Naive thymus-derived CD8-positive, alpha-beta T cell (primary cell): Measurements from ENCODE around the gene C4orf50. TPM values are rescaled to one million over a fixed set of nuclear protein-coding genes. Genes with fewer than 3 reads are reported as not detected.

ENCODE experiments used
- ATAC-seq, 2 donors: fragments of 150-1000 bp; cut with Tn5 transposase in 1 of 2; sonication (Bioruptor Pico), chemical (Tn5 transposase) in 1 of 2; 1 replicate in 1 of 2; 2 replicates in 1 of 2; pipeline ENCODE4 v1.10.0; 2021; ENCODE audit warnings: mild to moderate bottlenecking in 2 of 2, moderate library complexity in 2 of 2
- POLR2A ChIA-PET: fragments of 350-600 bp; sonication (Branson Sonifier 250); formaldehyde crosslinking; loops from one replicate; lab custom pipeline; 2021; ENCODE audit warnings: antibody characterized with exemption; lab: Charles Lee
- DNase-seq, 10 donors: peaks; one replicate each; pipeline versions ENCODE4 v3.0.0 to v3.0.0-alpha.2; 2020 to 2022
- H3K27ac Mint-ChIP-seq, 10 donors: one replicate each; pipeline ENCODE4 v1.8.0; 2020 to 2022; ENCODE audit warnings: mild to moderate bottlenecking in 10 of 10, mixed read lengths in 10 of 10, moderate library complexity in 4 of 10, inconsistent platforms in 1 of 10
- H3K27me3 Mint-ChIP-seq, 5 donors: one replicate each; pipeline ENCODE4 v1.8.0; 2021 to 2022; ENCODE audit warnings: mixed read lengths in 5 of 5
- H3K36me3 Mint-ChIP-seq, 3 donors: one replicate each; pipeline ENCODE4 v1.8.0; 2020 to 2022; ENCODE audit warnings: mixed read lengths in 3 of 3, mild to moderate bottlenecking in 2 of 3, inconsistent platforms in 1 of 3
- H3K4me1 Mint-ChIP-seq, 4 donors: one replicate each; pipeline ENCODE4 v1.8.0; 2021 to 2022; ENCODE audit warnings: mixed read lengths in 4 of 4
- H3K4me3 Mint-ChIP-seq, 10 donors: one replicate each; pipeline ENCODE4 v1.8.0; 2020 to 2022; ENCODE audit warnings: mild to moderate bottlenecking in 10 of 10, mixed read lengths in 10 of 10, moderate library complexity in 6 of 10, inconsistent platforms in 1 of 10
- H3K9me3 Mint-ChIP-seq, 9 donors: one replicate each; pipeline ENCODE4 v1.8.0; 2020 to 2022; ENCODE audit warnings: mixed read lengths in 9 of 9, mild to moderate bottlenecking in 3 of 9, inconsistent platforms in 1 of 9, moderate library complexity in 1 of 9
- polyA plus RNA-seq, 3 donors: library from polyadenylated mRNA; unstranded; fragments of 300-500 nt; fragmentation: Illumina TruSeq; gene quantifications; one replicate each; pipeline ENCODE4 v1.2.3, GENCODE V29; 2021
- total RNA-seq, 8 experiments: library from RNA in 2 of 8; stranded (reverse) in 2 of 8; gene quantifications; one replicate each; pipeline ENCODE4 v1.2.3 and lab custom pipeline; 2021 to 2026

The C4orf50 gene
- total and polyA plus RNA-seq, 5 experiments from 2014 or later, result not detected

DNA sequence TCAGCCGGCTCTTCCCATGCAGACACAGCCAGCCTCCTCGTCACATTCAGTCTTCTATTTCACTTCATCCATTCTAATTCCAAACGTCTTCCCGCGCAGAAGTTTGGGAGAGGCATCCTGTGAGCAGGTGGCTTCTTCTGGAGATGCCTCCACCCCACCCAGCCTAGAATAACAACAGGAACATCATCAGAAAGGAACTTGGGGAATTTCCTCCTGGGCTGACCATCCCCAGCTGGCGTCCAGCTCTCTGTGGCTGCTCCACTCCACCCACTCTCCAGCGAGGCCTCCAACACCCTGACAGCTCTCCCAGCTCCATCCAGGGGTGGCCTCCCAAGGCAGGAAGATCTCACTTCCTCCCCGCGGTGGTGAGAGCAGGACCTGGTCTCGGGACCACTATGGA lies 5.5 kb upstream of the C4orf50 start:
- peaks cover 3 to 15% (median 15%) of the 10 kb centered on the region in 5 donors for H3K27me3 Mint-ChIP-seq
- POLR2A ChIA-PET, result no interaction called here
- H3K4me1 Mint-ChIP-seq, result peaks cover 0 to 2% (median 0%) of the 10 kb centered on the region in 4 donors
- no peaks in the 10 kb centered on the region for H3K36me3 Mint-ChIP-seq
- no peak overlapping the region for H3K4me3 Mint-ChIP-seq
- H3K27ac Mint-ChIP-seq, result no peak overlapping the region
- no peaks in the 10 kb centered on the region for H3K9me3 Mint-ChIP-seq
- ATAC-seq, result no peak
- DNase-seq, result no peak

DNA sequence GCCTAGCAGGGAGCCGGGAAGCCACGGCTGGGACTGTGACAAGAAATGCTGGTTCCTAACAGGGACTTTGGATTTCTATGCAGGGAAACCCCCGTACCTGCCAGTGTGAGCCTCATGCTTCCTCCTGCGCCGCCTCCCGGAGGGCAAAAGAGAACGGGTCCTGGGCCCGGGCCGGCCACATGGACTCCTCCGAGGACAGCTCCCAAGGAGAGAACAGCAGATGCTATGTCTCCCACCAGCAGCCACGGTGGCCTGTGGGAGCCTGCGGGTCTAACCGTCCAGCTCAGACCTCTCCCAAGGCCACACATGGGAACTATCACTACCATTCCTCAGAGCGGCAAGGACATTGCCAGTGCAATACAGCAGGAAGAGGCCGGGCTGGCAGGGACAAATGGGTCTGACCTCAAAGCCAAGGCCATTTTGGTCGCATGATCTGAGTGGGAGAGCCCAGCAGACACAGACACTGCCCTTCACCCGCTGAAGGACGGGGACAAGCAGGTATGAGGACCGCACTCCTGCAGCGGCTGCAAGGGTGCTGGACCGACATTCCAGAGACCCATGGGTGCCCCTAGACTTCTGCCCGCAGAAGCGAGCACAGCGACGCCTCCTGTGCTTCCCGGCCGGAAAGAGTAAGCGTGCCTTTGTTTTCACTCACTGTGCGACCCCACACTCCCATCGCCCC lies 4.5 kb upstream of the C4orf50 start:
- DNase-seq, result no peak
- ATAC-seq, result no peak
- no peaks in the 10 kb centered on the region for H3K36me3 Mint-ChIP-seq
- no peaks in the 10 kb centered on the region for H3K9me3 Mint-ChIP-seq
- POLR2A ChIA-PET, result no interaction called here
- H3K27me3 Mint-ChIP-seq, result peaks cover 3 to 19% (median 15%) of the 10 kb centered on the region in 5 donors
- no peak overlapping the region for H3K27ac Mint-ChIP-seq
- no peak overlapping the region for H3K4me3 Mint-ChIP-seq
- H3K4me1 Mint-ChIP-seq, result peaks cover 0 to 2% (median 0%) of the 10 kb centered on the region in 4 donors

DNA sequence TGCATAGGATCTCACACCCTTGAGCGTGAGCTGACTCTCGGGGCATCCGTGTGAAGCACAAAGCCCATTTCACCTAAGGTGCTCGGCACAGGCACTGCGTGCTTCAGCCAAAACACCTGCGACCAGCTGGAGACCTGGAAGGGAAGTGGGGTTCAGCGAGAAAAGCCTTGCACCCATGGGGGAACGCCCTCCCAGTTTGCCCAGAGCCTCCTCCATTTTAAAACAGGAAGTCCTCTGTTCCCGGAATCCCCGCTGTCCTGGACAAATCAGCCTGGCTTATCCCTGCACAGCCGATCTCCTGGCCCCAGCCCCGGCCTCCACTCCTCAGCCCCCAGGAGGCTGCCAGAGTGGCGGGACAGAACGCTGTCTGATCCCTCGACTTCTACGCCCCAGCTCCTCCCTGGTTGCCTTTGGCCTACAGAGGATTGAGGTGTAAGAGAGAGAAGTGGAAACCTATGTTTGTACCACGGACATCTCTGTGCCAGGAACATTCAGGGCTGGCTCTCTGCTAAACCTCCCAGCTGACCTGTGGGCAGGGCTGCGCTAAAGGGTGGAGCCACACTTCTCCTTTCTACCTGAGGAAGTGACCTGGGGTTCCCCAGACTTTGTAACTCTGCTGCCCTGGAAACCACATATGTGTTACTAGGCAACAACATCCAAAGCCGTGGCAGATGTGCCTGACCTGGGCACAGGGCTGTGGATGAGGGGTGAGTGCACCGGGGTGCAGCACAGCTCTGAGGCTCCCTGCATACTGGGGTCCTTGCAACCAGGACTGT lies 3.8 kb upstream of the C4orf50 start:
- no peaks in the 10 kb centered on the region for H3K9me3 Mint-ChIP-seq

DNA sequence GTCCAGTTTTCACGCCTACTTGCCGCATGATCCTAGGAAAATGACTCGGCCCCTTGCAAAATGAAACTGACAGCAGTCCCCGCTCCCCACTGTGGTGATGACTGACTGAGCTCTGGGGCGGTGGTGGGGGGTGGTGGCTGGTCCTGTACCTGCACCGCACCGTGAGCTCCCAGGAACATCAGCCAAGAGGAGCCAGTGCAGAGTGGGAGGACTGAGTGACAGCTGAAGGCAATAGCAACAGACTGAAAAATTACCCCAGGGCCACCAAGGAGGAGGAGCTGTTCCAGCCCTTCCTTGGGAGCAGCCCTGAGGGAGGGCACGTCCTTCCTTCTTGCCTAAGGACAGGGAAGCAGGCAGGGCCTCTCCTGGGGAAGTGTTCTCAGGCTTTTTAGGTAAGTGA lies 2.4 kb upstream of the C4orf50 start:
- Mint-ChIP-seq H3K4me1 (peaks cover 0 to 2% (median 0%) of the 10 kb centered on the region in 4 donors), H3K36me3 (no peaks in the 10 kb centered on the region), H3K9me3 (no peaks in the 10 kb centered on the region), H3K27me3 (peaks cover 3 to 19% (median 14%) of the 10 kb centered on the region in 5 donors), H3K4me3 (no peak overlapping the region), H3K27ac (no peak overlapping the region)
- no peak for ATAC-seq
- POLR2A ChIA-PET, result no interaction called here
- DNase-seq, result no peak

More for the DNA sequence above, 3.8 kb upstream of the C4orf50 start:
- Mint-ChIP-seq H3K4me1 (peaks cover 0 to 2% (median 0%) of the 10 kb centered on the region in 4 donors), H3K27me3 (peaks cover 3 to 19% (median 15%) of the 10 kb centered on the region in 5 donors), H3K27ac (no peak overlapping the region), H3K36me3 (no peaks in the 10 kb centered on the region), H3K4me3 (no peak overlapping the region)
- ATAC-seq (no peak), DNase-seq (no peak)
- POLR2A ChIA-PET, result no interaction called here

DNA sequence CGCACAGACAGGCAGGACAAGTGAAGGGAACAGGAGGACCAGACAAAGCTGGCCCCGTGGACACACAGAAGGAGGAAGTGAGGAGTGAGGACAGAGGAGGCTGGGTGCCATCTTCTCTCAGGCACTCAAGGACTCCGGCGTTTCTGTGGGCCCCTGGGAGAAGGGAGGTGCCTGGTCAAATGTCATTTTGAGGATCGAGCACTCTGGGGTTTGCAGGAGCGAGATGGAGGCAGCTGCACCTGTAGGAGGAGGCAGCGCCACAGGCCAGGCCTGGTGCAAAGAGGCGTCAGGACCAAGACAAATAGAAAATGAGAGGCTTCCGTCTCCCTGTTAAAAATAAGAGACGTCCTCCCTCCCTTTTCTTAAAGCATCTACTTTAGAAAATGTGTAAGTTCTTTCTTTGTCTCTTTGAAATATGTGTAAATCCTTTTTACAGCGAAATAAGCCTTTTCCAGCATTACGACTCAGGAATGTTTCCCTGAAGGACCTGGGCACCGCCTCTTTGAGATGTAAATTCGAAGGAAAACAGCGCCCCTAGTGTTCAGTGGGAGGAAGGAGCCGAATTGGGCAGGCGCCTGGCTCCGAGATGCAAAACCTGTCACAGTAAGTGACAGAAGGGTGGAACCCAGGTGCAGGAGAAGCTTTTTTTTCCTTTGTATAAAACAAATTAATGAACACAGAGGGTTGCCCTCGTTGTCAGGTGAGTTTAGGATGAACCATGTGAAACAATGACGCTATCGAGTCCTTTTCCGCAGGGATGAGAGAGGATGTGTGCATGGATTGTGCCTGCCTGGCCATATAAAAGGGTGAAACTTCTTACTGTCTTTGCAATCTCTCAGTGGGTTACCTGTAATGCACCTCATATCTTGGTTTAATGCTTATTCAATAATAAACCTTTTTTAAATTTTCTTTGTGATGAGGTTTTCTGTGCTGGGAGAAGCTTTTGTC lies 1.4 kb upstream of the C4orf50 start:
- DNase-seq (peak in 2 of 10 donors; percentile 6), ATAC-seq (no peak)
- POLR2A ChIA-PET, result no interaction called here
- Mint-ChIP-seq H3K9me3 (no peaks in the 10 kb centered on the region), H3K4me1 (peaks cover 0 to 2% (median 0%) of the 10 kb centered on the region in 4 donors), H3K27ac (no peak overlapping the region), H3K36me3 (no peaks in the 10 kb centered on the region), H3K4me3 (no peak overlapping the region), H3K27me3 (peaks cover 3 to 19% (median 14%) of the 10 kb centered on the region in 5 donors)

DNA sequence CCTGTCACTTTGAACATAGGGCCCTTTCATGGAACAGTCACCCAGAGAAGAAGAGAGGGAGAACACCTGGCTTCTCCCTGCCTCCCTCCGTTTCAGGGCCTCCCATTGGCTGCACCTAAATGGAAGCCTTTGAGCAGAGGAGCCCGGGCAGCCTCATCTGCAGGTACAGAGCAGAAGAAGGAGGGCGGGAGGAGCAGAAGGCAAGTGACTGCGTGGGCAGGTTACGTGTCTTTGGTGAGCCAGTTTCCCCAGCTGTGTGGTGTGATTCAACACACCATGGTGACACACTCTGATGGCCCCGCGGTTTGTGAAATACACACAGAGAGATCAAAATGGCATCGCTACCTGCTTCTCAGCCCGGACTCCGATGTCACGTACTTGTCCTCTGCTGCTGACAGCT lies 431 bp downstream of the C4orf50 start:
- POLR2A ChIA-PET, result no interaction called here
- Mint-ChIP-seq H3K4me3 (no peak overlapping the region), H3K27ac (no peak overlapping the region), H3K4me1 (peaks cover 0 to 2% (median 0%) of the 10 kb centered on the region in 4 donors), H3K27me3 (peaks cover 3 to 14% (median 12%) of the 10 kb centered on the region in 5 donors), H3K9me3 (no peaks in the 10 kb centered on the region), H3K36me3 (no peaks in the 10 kb centered on the region)
- ATAC-seq (no peak), DNase-seq (no peak)

DNA sequence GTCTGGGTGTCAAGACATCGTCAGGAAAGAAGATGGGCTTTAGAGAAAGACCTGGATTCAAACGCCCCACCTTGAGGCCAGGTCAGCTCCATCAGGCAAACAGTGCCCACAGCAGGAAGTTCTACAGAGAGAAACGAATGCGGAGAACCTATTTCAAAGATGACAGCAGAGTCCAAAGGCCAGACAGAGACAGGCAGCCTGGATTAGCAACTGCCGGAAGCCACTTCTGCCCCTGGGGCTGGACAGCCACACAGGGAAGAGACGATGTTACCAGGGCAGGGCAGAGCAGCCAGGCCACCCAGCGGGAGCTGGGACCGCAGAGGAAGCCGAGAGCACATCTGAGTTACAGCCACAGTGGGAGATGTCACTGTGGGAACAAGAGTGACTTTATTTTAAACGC lies 1.2 kb downstream of the C4orf50 start:
- H3K27me3 Mint-ChIP-seq, result peaks cover 3 to 14% (median 12%) of the 10 kb centered on the region in 5 donors
- ATAC-seq (no peak), DNase-seq (no peak)
- H3K27ac Mint-ChIP-seq, result no peak overlapping the region
- no peaks in the 10 kb centered on the region for H3K9me3 Mint-ChIP-seq
- H3K4me1 Mint-ChIP-seq, result peaks cover 0 to 2% (median 0%) of the 10 kb centered on the region in 4 donors
- H3K36me3 Mint-ChIP-seq, result no peaks in the 10 kb centered on the region
- H3K4me3 Mint-ChIP-seq, result no peak overlapping the region
- POLR2A ChIA-PET, result no interaction called here

DNA sequence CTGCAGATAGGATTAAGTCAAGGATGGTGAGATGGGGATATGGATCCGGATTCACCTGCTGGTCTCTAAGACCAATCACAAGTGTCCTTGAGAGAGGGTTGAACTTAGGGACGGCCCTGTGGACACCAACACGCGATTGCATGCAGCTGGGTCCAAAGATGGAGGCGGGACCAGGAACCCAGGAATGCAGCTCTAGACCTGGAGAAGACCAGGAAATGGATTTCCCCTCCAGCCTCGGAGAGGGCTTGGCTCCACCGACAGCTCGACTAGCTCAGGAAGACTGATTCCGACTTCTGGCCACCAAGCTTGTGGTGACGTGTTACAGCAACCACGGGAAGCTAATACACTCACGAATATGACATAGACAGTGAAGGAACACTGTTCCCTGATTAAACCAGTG lies 4.7 kb downstream of the C4orf50 start:
- H3K4me1 Mint-ChIP-seq, result peaks cover 0 to 9% (median 7%) of the 10 kb centered on the region in 4 donors
- POLR2A ChIA-PET, result no interaction called here
- peaks cover 0 to 2% (median 0%) of the 10 kb centered on the region in 9 donors for H3K9me3 Mint-ChIP-seq
- ATAC-seq, result no peak
- H3K27me3 Mint-ChIP-seq, result peaks cover 14 to 34% (median 27%) of the 10 kb centered on the region in 5 donors
- H3K4me3 Mint-ChIP-seq, result no peak overlapping the region
- no peak overlapping the region for H3K27ac Mint-ChIP-seq
- H3K36me3 Mint-ChIP-seq, result no peaks in the 10 kb centered on the region
- DNase-seq, result no peak

DNA sequence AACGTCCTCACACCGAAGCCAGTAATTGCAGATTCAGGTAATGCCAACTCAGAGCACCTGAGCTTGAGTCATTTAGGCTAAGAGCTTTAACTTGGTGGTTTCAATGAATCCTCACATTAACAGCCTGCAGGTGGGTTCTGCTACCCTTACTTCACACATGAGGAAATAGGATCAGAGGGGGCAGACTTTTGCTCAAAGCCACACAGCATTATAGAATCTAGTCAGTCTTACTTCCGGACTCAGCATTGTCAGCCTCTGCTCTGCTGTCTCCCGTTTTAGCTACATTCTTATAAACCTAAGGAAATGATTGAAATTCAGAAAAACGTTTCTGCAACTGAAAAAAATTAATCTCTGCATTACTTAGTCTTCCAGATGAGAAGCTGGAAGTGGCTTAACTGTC lies 6.0 kb downstream of the C4orf50 start:
- peaks cover 14 to 42% (median 29%) of the 10 kb centered on the region in 5 donors for H3K27me3 Mint-ChIP-seq
- H3K36me3 Mint-ChIP-seq, result peaks cover 0 to 2% (median 0%) of the 10 kb centered on the region in 3 donors
- no peak overlapping the region for H3K27ac Mint-ChIP-seq
- ATAC-seq, result no peak
- POLR2A ChIA-PET, result no interaction called here
- peaks cover 0 to 2% (median 0%) of the 10 kb centered on the region in 9 donors for H3K9me3 Mint-ChIP-seq
- no peak for DNase-seq
- H3K4me1 Mint-ChIP-seq, result peaks cover 0 to 10% (median 7%) of the 10 kb centered on the region in 4 donors
- no peak overlapping the region for H3K4me3 Mint-ChIP-seq

DNA sequence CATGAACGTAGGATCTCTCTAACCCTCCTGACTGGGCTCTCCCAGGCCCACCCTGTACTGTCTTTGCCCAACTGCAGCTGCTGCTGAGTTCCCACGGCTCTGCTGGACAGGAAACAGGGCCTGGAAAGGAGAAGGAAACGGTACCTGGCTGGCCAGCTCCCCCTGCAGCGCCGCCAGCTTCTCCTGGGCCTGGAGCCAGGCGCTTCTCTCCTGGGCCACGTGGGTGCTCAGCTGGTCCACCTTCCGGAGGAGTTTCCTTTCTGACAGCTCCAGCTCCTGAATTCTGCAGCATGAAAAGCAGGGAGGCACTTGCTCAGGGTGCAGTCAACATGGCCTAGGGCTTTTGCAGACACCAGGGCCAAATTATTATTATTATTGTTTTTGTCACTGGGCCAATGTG lies 6.5 kb downstream of the C4orf50 start:
- H3K36me3 Mint-ChIP-seq, result peaks cover 0 to 2% (median 0%) of the 10 kb centered on the region in 3 donors
- H3K27me3 Mint-ChIP-seq, result peaks cover 16 to 47% (median 33%) of the 10 kb centered on the region in 5 donors
- no peak overlapping the region for H3K4me3 Mint-ChIP-seq
- no peak overlapping the region for H3K27ac Mint-ChIP-seq
- peaks cover 0 to 10% (median 7%) of the 10 kb centered on the region in 4 donors for H3K4me1 Mint-ChIP-seq
- ATAC-seq (no peak), DNase-seq (no peak)
- H3K9me3 Mint-ChIP-seq, result peaks cover 0 to 2% (median 0%) of the 10 kb centered on the region in 9 donors
- POLR2A ChIA-PET, result no interaction called here

DNA sequence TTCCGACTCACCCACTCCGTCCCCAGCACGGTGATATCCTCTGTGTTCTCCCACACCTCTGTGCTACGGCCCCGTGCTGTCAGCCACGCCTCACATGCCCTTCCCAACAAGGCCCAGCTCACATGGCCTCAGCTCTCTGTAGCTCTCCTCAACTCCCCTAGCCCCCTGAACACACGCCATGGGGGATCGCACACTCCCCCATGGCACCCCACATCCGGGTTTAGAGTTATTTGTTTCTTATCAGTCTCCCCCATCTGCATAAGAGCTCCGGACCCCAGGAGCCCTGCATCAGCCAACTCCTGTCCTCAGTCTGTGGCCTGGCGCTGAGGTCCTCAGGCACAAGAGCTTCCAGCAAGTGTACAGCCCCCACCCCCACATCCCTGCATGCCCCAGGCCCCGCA lies 7.0 kb downstream of the C4orf50 start:
- Mint-ChIP-seq H3K27me3 (peaks cover 18 to 50% (median 36%) of the 10 kb centered on the region in 5 donors), H3K27ac (no peak overlapping the region), H3K4me1 (peaks cover 0 to 10% (median 7%) of the 10 kb centered on the region in 4 donors), H3K4me3 (no peak overlapping the region), H3K9me3 (peaks cover 0 to 2% (median 0%) of the 10 kb centered on the region in 9 donors), H3K36me3 (peaks cover 0 to 2% (median 0%) of the 10 kb centered on the region in 3 donors)
- POLR2A ChIA-PET, result no interaction called here
- ATAC-seq, result no peak
- no peak for DNase-seq

DNA sequence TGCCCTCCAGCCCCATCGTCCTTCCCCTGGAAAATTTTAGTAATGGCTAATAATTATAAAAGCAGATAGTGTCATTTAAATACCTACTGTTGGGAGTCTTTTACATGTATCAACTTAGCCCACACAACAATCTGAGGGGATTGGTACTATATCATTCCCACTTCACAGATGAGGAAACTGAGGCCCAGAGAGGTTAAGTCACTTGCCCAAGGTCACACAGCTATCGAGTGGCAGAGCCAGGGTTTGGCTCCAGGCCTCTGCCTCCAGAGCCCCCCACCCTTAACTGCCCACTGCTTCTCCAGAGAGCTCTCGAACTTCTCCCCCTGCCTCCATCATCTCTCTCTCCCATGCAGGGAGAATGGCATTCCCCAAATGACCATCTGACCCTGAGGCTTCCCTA lies 7.4 kb downstream of the C4orf50 start:
- DNase-seq (no peak), ATAC-seq (no peak)
- H3K36me3 Mint-ChIP-seq, result peaks cover 0 to 2% (median 0%) of the 10 kb centered on the region in 3 donors
- peaks cover 0 to 2% (median 0%) of the 10 kb centered on the region in 9 donors for H3K9me3 Mint-ChIP-seq
- no peak overlapping the region for H3K4me3 Mint-ChIP-seq
- H3K4me1 Mint-ChIP-seq, result peaks cover 0 to 10% (median 7%) of the 10 kb centered on the region in 4 donors
- peaks cover 18 to 50% (median 36%) of the 10 kb centered on the region in 5 donors for H3K27me3 Mint-ChIP-seq
- POLR2A ChIA-PET, result no interaction called here
- H3K27ac Mint-ChIP-seq, result no peak overlapping the region
